GM19025 (cell line): ENCODE data around the gene TP53BP2.

Source experiments
- ATAC-seq: cut with Tn5 transposase; IDR thresholded peaks from one replicate; pipeline ENCODE4 v1.9.1; 2021; ENCODE audit warnings: mild to moderate bottlenecking, low read depth, moderate library complexity; ENCODE audit not compliant: unreplicated experiment

Gene TP53BP2

GRCh38 chr1:223802602-223803001, 43.1 kb downstream of the TP53BP2 start:
- no peak for ATAC-seq

- no peak for ATAC-seq
These were observed 43.7 kb downstream of the TP53BP2 start for GRCh38 chr1:223802032-223802431.

GRCh38 chr1:223796210-223796609, 49.5 kb downstream of the TP53BP2 start:
- no peak for ATAC-seq

- ATAC-seq: no peak
These were observed 51.4 kb downstream of the TP53BP2 start for GRCh38 chr1:223794136-223794880.

- ATAC-seq: no peak
These were observed 52.0 kb downstream of the TP53BP2 start for GRCh38 chr1:223793716-223794115.

DNA sequence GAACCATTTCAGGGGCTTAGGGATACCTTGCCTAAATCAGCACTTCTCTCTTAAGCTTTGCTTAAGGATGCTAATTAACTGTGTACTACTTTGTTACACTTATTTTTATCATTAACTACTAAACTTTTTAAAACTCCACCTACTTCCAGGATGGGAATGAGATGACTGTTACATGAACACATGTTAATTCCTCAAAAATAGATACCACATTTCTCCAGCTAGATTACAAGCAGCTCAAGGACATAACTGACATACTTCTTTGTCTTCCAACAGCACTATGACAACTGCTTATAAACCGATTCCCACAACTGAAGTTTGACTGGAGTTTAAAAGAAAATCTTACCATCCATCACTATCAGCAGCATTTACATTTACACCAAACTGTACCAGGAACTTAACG, 53.7 kb downstream of the TP53BP2 start:
- no peak for ATAC-seq

- no peak for ATAC-seq
These were observed 56.9 kb downstream of the TP53BP2 start for GRCh38 chr1:223788746-223789415.

- ATAC-seq: no peak
These were observed 59.9 kb downstream of the TP53BP2 start for GRCh38 chr1:223785808-223786207.

- no peak for ATAC-seq
These were observed 61.2 kb downstream of the TP53BP2 start for GRCh38 chr1:223784541-223784940.

GRCh38 chr1:223783676-223784075, 62.1 kb downstream of the TP53BP2 start:
- ATAC-seq: no peak

GRCh38 chr1:223780949-223781348, 64.8 kb downstream of the TP53BP2 start:
- ATAC-seq: no peak

GRCh38 chr1:223780318-223780717, 65.4 kb downstream of the TP53BP2 start:
- no peak for ATAC-seq

DNA sequence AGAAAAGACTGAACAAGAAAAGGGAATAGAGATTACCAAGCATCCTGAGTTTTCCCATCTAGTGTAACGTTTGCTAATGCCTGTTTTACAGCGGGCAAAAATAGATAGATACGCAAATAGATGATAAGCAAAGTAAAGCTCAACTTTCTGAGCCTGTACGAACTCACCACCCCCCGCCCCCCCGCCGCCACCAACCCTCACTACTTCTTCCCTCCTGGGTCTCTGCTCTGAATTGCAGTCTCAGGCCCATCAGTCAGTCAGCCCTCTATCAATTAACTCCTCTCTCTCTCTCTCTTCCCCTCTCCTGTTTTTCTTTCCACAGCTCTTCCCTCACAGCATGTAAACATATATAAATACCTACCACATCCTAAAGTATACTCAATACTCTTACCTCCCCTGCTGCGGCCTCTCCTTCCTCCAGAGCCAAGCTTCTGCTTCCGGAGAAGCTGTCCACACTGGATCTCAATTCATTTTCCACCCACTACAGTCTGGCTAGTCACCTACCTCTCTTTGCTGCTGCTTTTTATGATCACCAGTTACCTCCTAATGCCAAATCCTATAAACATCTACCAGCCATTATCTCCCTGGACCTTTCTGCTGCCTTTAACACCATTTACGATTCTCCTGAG, 68.8 kb downstream of the TP53BP2 start:
- no peak for ATAC-seq

DNA sequence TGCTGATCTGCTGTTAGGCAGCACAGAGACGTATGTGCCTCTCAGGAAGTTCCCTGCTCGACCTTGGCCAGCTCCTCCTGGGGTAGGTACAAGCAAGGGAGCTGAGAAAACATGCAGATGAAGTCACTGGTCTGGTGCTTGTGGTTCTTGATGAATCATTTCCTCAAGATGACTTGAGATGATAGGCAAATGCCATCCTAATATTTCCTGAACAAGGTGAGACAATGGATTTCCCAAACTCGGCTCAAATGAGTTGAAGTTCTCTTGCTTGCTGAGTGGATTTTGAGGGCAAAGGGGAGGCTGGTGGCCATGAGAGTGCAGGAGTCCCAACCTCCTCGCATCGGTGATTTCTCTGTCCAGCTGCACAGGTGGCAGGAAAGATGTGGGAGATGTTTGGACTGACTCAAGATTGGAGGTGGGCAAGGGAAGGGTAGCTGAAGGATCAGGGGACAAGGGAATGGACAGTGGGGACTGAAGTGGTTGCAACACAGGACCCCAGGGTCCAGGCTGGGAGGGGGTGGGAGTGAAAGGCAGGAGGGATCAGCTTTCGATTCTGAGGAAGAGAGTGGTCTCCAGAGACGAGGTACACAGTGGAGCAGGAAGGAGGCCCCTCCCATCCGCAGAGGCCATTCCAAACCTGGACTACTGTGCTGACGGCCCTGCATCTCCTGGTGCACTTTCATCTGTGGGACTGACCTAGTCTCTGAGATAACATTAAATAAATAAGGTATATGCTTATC, 69.5 kb downstream of the TP53BP2 start:
- ATAC-seq: no peak

DNA sequence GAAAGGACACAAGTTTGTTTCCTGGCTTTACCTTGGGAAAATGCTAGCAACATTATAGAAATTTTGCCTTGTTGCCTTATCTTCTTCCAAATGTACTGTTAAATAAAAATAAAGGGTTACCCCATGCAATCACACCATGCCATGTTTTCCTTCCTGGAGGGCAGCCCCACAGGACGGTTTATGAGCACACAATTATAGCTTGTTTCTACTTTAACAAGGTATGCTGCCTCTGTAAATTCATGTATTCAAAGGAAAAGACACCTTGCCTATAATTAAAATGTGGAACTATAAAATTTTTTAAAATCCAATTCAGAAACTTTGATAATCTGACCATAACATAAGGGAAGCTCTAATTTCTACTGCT, 70.1 kb downstream of the TP53BP2 start:
- no peak for ATAC-seq

DNA sequence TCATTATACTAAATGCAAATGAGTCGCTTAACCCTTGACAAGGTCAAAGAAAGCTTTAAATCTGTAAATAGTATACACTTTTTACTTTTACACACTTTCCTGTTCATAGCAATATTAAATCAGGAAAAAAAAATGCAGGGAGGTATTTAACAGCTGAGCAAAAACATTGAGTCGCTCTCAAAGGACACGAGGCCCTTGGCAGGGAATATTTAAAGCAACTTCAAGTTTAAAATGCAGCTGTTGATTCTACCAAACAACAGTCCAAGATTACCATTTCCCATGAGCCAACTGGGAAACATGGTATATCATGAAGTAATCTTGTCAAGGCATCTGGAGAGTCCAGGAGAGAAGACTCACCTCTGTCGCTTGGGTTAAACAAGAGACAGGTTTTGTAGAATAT, 70.7 kb downstream of the TP53BP2 start:
- no peak for ATAC-seq

DNA sequence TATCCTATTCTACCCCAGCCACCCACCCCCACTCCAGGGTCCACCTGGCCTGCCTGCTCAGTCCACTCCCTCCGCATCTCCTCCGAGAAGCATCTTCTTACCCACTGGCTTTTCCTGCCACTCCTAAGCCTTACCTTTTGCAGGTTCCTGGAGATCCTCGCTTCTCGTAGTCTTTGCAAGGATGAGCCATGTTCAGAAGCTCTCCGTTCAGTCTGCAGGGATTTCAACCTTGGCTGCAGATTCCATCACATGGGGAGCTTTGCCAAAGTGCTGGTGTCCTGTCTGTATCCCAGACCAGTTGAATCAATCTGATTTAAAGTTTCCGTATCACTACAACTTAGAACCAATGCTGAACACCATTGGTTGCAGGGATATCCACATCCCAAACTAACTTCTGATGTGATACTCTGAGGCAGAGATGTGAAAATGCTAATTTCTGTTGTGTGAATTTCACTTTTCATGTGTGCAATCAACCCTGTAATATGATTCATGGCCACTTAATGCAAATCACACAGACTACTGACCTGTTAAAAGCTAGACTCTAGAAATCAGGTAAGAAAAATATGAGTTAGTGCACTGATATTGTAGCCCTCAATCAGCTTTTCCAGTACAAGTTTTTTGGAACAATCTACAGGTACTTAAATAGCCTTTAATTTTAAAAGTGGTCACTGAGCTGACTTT, 71.5 kb downstream of the TP53BP2 start:
- ATAC-seq: no peak

- no peak for ATAC-seq
These were observed 73.0 kb downstream of the TP53BP2 start for GRCh38 chr1:223772771-223773160.

DNA sequence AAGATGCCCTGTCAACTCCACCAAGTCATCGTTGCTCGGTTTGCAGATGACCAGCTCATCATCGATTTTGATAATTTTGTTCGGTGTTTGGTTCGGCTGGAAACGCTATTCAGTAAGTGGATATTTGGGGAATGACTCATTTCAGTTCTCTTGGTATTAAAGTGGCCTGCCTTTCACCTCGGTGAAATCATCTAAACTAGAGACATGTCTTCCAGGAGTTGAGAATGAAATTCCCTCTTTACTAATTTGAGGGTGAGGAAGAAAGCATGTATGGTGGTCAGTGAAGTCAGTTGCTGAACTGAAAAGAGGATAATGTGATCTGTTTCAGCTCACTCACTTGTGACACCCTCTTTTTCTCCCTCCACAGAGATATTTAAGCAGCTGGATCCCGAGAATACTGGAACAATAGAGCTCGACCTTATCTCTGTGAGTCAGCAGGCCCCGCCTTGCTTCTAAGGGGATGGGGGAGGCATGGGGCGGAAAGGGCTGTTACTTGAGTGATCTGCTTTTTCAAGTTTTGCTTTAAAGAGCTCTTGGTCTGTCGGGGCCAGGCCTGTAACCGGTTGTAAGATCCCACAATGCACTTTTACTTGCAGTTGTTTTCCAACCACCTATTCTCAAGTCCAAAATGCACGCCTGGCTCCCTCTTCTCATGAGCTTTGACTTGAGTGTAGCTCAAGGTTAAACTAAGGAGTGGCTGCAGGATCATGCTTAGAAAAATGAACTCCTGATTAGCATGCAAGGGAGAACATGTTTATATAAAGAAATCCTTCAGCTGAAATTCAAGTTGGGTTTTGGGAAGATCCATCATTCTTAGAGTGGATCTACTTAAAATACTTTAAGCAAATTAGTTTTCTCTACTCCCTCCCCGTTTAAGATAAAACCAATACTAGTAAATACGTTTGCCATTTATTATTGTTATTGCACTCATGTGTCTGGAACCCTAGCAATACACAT, 73.7 kb downstream of the TP53BP2 start:
- ATAC-seq: no peak

GRCh38 chr1:223771469-223771813, 74.3 kb downstream of the TP53BP2 start:
- no peak for ATAC-seq
